Fibroblast of skin of right biceps (primary cell): ENCODE measurements around the gene CPT2.

ENCODE experiments used
- DNase-seq: peaks from one replicate; pipeline ENCODE4 v3.0.0-alpha.2; 2013

Gene CPT2

DNA sequence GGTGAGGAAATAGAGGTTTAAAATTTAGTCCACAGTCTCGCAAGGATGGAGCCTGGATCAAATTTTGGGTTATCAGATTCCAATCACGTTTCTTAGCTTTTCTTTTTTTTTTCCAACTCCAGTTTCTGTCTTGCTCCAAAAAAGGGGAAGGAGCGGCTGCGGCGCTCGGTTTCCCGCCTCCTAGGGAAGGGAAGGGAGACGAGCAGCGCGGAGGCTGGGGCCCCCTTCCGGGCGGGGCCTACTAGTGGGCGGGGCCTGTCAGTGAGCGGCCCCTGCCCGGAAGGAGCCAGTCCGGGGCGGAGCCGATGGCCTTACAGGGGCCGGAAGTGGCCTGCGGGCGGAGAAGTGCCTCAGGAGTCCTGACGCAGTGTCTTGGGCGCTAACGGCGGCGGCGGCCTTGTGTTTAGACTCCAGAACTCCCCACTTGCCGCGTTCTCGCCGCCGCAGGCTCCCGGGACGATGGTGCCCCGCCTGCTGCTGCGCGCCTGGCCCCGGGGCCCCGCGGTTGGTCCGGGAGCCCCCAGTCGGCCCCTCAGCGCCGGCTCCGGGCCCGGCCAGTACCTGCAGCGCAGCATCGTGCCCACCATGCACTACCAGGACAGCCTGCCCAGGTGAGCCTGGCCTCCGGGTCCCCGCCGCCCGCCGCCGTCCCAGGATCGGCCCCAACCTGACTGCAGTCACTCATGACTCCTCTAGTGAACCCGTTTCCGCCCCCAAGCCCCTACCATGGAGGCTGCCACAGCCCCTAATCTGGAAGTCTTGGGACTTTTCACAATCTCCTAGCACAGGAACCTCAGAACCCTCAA lies at the start of gene CPT2:
CPT2 (plus strand) TSS at position 340 of the 806 bp plus-strand sequence; CDS start at position 460, 120 bp downstream.
- DNase-seq = peak; percentile 94

DNA sequence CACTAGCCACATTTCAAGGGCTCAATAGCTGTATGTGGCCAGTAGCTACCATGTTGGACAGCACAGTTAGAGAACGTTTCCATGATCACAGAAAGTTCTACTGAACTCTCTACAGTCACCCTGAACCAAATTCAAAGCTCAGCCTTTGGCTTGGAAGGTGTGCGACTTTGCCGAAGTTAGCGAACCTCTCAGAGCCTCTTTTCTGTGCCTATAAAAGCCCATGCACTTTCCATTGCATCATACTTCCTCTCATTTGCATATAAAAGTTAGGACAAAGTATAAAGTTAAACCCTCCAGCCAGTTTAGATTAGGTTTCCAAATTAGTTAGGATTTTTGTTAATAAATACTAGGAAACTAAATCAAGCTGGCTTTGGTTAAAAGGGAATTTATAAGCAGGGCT lies 49.5 kb upstream of the CPT2 start:
- DNase-seq = no peak

DNA sequence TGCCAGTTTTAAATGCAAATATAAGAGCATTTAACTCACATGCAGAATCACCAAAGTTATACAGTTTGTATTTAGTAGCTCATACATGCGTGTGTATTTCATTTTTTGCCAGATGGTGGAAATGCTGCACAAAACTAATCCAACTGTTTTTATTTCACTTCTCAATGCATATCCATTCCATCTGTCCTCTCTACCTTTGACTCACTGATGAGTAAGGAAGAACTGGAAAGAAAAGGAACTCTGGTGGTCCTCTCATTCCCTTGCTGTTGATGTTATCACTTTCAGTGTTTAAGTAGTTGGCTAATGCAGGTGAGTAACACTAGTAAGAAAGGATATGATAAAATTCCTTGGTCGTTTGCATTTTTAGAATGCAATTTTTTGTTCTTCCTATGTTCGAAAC lies 48.5 kb upstream of the CPT2 start:
- peak; percentile 88 for DNase-seq

DNA sequence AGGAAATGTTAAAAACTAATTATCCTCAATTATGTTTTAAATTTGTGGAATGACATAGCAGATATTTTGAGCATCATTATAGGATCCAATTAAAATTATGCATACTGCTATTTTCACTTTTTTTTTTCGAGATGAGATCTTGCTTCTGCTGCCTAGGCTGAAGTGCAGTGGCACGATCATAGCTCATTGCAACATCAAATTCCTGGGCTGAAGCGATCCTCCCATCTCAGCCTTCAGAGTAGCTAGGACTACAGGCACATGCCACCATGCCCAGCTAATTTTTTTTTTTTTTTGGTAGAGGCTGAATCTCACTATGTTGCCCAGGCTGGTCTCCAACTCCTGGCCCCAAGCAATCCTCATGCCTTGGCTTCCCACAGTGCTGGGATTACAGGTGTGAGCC lies 42.9 kb upstream of the CPT2 start:
- DNase-seq = no peak

DNA sequence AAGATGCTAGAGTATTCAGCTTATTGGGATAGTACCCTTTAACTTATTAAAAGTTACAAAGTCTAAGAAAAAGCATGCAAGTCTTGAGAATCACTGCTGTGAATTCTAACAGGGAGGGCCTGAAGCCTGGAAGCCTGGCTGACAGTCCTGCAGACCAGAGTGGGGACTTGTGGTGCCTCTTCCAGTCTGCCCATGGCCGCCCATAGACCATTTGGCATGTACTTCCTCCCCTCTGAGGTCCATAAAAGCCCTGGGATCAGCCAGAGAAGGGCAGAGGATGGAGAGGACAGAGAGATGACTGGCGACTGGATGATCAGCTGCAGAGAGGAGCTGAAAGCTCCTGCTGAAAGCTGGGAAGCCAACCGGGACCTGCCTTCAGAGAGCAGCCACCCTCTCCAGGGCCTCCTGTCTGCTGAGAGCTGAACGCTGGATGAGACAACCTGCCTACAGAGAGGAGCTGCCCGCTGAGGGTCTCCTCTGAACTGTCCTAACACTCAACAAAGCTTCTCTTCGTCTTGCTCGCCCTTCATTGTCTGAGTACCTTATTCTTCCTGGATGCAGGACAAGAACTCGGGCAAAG lies 41.7 kb upstream of the CPT2 start:
- DNase-seq = no peak

DNA sequence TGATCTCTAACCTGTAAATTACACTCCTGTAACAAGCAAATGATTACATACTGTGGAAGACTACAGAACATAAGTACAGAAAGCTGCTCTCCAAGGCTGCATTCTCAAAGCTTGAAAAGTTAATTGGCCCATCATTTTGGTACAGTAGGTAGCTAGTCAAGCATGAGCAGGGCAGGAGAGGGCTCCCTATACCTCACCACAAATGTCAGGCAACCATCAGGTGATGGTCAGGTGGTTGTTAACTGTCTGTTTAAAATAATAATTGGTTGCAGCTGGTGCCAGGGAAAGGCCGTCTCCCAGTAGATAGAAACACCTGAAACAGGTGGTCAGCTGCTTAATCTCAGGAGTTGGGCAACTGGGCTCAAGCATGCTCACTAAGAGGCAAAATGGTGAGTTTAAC lies 41.1 kb upstream of the CPT2 start:
- DNase-seq = no peak

DNA sequence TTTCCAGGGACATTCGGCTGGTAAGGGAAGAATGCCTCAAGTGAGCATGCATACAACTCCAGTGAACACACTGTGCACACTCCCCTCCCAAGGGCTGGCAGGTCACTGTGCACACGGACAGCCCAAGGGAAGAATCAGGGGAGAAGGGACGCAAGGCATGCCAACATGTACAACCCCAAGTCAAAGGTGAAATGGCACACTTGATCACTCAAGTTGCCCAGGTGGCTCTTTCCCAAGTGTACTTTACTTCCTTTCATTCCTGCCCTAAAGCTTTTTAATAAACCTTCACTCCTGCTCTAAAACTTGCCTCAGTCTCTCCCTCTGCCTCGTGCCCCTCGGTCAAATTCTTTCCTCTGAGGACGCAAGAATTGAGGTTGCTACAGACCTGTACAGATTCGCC lies 40.7 kb upstream of the CPT2 start:
- DNase-seq = no peak

DNA sequence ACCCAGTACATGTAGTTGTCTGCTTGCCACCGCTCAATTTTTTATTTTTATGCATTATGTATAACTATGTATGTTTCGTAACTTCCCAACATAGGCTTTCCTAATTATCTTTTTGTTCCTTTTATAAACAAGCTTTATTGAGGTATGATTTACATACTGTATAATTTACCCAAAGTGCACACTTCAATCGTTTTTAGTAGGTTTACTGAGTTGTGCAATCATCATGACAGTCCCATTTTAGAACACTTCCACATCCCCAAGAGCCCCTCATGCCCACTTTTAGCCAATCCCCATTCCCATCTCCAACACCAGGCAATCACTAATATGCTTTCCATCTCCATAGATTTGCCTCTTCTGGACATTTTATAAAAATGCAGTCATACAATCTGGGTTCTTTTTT lies 39.8 kb upstream of the CPT2 start:
- DNase-seq = no peak

DNA sequence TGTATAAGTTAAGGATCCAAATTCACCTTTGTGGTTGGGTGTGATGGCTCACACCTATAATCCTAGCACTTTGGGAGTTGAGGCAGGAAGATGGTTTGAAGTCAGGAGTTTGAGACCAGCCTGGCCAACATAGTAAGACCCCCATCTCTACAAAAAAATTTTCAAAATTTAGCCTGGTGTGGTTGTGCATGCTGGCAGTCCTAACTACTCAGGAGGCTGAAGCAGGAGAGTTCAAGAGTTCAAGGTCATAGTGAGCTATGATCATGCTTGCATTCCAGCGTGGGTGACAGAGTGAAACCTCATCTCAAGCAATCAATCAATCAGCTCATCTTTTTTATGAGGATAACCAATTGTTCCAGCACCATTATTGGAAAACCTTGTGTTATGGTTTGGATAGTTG lies 37.7 kb upstream of the CPT2 start:
- no peak for DNase-seq

DNA sequence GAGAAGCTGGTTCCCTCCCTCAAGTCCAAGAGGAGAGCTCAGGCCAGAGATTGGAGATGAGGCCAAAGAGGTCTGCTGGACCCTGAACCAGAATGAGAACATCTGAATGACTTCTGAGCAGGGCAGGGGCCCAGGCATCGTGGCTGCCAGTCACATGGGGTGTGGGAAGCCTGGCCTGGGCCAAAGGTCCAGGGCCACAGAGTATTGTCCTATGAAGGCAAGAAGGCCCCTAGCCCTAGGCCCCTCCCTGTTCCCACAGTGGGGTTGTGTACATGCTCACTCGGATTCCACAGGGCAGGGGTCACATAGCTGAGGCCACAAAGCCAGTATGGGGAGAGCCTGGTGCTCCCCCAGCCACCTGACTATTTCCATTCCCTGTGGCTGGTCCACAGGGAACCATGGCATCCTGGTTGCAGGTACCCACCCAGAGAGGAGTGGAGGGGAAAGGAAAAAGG lies 35.7 kb upstream of the CPT2 start:
- no peak for DNase-seq

DNA sequence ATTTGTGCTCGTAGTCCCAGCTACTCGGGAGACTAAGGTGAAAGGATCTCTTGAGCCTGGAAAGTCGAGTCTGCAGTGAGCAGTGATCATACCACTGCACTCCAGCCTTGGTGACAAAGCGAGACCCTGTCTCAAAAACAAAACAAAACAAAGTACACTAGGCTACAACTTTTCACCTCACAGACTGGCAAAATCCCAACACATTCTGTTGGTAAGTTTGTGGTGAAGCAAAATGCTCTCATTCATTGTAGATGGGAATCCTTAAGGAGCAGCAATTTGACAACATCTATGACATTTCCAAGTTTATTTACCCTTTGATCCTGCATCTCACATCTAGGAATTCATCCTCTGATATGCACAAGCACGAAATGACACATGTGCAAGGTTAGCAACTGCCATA lies 34.0 kb upstream of the CPT2 start:
- DNase-seq = no peak

DNA sequence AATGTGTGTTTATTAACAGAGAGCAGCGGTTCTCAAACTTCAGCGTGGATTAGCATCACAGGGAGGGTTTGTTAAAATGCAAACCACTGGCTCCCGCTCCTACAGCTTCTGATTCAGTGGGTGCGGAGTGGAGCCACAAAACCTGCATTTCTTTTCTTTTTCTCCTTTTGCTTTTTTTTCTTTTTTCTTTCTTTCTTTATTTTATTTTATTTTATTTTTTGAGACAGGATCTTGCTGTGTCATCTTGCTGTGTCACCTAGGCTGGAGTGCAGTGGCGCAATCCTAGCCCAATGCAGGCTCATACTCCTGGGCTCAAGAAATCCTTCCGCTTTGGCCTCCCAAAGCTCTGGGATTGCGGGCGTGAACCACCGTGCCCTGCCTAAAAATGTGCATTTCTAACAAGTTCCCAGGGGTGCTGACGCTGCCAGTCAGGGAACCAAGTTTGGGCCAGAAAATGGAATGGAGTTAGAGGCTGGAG lies 33.3 kb upstream of the CPT2 start:
- no peak for DNase-seq

DNA sequence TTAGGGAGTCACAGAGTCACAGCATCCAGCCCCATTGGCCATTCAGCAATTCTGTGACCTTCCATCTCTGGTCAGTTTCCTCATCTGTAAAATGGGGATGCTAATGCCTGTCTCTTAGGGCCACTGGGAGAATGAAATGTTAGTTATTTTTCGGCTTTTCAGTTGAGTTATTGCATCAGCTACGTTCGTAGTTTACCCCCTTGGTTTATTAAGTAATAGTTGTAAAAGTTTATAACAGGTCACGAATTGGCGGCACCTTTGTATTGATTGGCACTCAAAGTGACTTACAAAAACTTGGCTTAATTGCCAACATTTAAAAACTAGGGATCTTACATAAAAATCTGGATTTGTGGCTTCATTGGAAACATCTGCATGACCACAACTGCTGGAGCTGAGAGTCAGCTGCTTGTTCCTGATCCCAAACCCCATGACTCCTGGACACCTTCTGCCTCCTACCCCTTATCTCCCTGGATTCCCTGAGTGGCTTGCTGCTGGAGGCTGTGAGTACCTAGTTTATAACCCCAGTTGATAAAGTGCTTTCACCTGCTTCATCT lies 31.1 kb upstream of the CPT2 start:
- DNase-seq = no peak

DNA sequence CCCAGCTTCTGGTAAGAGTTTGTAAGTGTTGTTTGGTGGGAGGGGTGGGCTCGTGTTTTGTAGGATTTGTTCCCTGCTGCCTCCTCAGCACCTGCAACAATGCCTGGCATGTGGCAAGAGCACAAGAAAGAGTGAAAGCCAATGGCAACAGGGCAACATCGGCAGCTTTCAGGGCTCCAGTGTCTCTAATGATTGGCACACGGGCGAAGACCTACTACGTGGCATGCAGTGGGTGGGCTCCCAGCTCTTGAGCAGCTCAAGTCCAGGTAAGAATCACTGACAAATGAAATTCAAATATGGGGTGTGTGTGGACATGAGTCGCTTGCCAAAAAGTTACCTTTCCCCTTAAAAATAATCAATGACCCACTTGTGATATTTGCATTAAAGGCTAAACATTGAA lies 30.3 kb upstream of the CPT2 start:
- no peak for DNase-seq

DNA sequence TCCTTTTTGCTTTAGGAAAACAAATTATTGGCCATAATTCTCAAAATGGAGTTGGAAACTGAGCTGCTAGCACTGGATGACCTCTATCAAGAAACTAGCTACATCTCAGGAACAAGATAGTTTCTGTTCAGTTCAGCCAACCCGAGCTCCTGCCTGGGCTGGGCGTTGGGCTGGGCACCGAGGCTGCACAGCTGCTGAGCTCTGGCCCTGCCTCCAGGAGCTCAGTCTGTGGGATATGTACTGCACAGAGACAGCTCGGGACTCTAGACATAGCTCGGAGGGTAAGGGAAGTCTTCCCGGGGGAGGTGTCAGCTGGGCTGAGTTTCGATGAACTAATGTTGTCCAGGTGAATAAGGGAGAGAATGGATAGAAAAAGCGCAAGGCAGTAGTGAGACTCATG lies 29.7 kb upstream of the CPT2 start:
- DNase-seq = no peak

DNA sequence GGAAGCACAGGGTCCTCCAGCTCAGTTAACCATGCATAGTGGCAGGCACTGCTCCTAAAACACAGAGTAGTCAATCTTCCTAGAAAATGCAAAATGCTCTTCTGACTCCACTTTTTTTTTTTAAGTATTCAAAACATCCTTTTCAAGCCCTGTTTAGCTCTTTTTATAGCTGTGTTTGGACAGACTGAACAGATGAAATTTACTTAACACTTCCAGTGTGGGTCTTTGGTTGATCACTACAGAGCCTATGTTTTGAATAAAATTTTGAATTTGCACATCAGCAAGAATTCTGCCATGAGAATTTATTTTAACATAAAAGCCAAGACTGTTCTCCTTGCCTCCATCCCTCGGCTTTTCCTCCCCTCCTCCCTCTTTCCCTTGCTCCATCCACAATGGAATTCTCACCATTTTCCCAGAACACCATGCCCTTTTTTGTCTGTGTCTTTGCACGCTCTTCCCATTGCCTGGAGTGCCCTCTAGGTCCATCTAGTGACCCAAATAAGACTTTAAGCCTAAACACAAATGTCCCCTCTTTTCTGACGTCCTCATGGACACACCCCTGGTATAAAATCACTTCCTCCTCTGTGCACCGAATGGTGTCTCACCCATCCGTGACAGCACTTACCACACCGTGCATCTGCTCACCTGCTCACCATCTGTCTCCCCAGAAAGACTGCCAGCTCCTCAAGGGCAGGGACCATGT lies 24.0 kb upstream of the CPT2 start:
- DNase-seq = peak; percentile 68

DNA sequence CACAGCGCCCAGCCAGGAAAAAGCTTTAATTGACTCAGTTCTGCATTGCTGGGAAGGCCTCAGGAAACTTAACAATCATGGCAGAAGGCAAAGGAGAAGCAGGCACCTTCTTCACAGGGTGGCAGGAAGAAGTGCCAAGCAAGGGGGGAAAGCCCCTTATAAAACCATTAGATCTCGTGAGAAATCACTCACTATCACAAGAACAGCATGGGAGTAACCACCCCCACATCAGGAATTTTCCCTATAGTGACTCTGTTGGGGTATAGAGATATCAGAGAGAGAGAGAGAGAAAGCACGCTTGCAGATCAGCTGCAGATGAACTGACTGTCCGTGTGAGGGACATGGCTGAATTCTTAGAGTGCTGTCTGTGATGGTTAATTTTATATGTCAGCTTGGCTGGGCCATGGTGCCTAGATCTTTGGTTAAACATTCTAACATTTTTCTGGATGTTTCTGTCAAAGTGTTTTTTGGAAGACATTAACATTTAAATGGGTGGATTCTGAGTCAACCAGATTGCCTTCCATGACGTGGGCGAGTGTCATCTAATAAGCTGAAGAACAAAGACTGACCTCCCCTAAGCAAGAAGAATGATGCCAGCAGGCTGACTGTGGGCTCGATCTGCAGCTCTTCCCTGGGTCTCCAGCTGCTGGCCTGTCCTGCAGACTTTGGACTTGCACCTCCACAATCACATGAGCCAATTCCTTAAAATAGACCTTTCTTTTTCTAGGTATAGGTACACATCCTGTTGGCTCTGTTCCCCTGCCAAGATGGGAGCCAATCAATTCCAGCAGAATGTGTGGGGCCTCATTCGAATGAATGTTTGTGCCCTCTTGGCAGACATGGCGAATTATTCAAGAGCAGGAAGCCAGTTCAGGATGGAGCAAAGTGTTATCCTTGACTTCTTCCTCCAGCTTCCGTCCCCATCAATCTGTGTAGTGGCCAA lies 21.4 kb upstream of the CPT2 start:
- DNase-seq = peak; percentile 44

DNA sequence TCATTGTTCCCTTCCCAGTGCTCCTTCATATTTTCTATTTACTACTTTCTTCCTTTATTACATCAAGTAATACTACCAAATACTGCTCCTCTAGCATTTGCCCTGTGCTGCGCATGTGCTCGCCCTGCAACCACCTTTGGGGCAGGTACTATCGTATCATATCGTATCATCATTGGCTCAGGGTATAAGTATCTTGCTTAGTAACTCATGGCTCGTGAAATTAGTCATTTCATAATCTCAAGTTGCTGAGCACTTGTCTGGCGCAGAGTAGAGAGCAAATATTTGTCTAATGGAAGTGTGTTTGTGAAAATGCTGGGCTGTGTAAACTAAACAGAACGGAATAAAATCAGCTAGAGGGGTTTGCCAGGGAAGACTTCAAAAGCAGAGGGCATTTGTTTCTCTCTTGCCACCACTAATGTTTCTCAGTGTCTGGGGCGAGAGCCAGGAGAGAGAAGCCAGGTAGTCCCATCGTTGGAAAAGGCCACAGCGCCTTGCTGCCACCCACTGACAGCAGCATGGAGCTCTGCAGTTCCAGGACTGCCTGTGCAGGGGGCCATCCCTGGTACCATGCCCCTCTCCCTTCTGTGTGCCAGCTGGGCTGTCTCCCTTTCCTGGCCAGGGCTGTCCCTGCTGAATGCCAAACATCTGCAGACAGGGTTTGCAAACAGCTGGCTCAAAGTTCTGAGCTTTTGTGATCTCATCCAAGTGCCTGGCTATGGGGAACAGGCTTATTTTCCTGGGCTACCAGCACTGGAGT lies 20.0 kb upstream of the CPT2 start:
- no peak for DNase-seq

DNA sequence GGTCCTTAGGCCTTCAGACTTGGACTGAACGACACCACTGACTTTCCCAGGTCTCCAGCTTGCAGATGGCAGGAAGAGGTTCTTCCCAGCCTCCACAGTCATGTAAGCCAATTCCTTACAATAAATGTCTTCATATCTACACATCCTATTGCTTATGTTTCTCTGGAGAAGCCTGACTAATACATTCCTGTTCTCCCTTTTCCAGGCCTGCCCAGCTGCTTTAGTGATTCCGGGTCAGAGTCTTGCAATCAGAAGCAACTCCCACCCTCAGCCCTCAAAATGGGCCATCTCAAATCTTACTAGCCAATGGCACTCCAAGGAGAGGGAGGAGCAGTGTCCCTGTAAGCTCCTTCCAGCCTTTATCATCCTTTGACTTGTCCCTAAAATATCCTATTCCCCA lies 16.4 kb upstream of the CPT2 start:
- DNase-seq = peak; percentile 71

DNA sequence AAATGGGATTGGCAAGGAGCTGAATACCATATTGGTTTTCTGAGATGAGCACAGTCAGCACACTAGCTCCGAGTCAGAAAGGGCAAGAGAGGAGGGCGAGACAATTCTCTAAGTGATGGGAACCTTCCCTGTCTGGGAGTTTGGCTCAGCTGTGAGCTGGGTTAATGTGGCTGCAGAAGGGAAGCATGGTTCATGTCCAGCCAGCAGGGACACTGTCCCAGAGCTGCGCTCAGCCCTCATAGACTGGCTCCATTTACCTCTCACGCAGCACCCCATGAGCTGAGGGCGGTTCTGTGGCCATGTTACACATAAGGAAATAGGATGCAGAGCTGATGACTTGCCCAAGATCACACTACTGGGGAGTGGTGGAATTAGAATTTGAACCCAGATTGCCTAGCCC lies 15.7 kb upstream of the CPT2 start:
- no peak for DNase-seq

DNA sequence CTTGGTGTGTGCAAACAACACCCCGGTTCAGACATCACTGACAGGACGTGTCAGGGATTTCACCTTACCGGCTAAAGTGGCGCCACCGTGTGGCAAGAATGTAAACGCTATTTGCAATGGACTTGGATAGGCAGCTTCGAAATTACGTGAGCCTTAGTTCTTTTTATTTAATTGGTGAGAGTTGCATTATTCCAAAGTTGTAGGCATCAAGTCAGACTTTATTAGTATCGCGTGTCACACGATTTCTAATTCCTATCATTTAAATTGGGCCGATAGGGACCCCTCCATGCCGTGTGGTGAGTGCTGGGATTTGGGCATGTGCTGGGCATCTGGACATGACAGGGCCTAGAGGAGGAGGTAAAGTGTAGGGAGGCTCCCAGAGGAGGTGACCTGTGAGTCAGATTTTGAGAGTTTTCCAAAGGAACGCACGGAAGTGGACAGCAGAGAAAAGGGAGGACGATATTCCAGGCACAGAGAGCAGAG lies 14.5 kb upstream of the CPT2 start:
- peak; percentile 80 for DNase-seq

DNA sequence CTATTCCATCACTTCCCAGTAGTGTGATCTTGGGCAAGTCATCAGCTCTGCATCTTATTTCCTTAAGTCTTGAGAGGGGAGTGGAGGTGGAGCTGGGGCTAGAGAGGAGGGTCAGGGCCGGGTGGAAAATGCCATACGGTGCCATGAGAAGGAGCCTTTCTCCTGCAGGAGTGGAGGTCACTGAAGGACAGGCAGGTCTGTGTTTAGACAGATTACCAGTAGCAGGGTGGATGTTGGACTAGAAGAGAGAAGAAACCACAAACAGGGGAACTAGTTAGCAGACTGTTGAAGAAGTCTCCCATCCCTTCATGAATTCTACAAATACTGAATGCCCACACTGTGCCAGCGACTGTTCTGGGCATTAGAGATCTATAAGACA lies 13.9 kb upstream of the CPT2 start:
- no peak for DNase-seq
